PC-9 (cell line): ENCODE measurements around the gene C2orf69. TPM values are rescaled to one million over a fixed set of nuclear protein-coding genes. Genes with fewer than 3 reads are reported as not detected.
A peak's percentile ranks its signal among the peaks of the same experiment; 100 is the strongest.

Experiments used
- BruUV-seq: library from RNA; stranded (reverse); fragments of 400-500 nt; replicated peaks from 2 replicates; lab custom pipeline; 2021; lab: Mats Ljungman, UMichigan
- CTCF ChIA-PET: fragments of 300-600 bp; sonication (Branson Sonifier 250); formaldehyde crosslinking; loops from one replicate; lab custom pipeline; 2022; ENCODE audit warnings: antibody characterized with exemption; lab: Charles Lee
- POLR2A ChIA-PET: fragments of 300-600 bp; sonication (Branson Sonifier 250); formaldehyde crosslinking; loops from one replicate; lab custom pipeline; 2022; ENCODE audit warnings: antibody characterized with exemption; ENCODE audit not compliant: unreplicated experiment; lab: Charles Lee
- DNase-seq, 2 experiments: peaks; one replicate each; pipeline versions ENCODE4 v3.0.0 to v3.0.0-alpha.2; 2015 to 2022; ENCODE audit warnings: mixed read lengths in 1 of 2
- H2AFZ ChIP-seq: fragments of 200-600 bp; sonication (generic); 2 replicates; pipeline ENCODE4 v1.8.1; 2017; ENCODE audit warnings: antibody characterized with exemption
- H3F3A ChIP-seq: fragments of 200-600 bp; sonication (generic); 2 replicates; pipeline ENCODE4 v1.8.1; 2017; ENCODE audit warnings: antibody characterized with exemption, mild to moderate bottlenecking, low read depth; ENCODE audit not compliant: insufficient read depth
- H3K27ac ChIP-seq: fragments of 200-600 bp; sonication (generic); 2 replicates; pipeline ENCODE4 v1.6.1; 2016; ENCODE audit warnings: mixed run types
- H3K27me3 ChIP-seq: fragments of 200-600 bp; sonication (generic); 2 replicates; pipeline ENCODE4 v1.6.1; 2016; ENCODE audit warnings: low read depth, mixed run types; ENCODE audit not compliant: insufficient read depth
- H3K36me3 ChIP-seq: fragments of 200-600 bp; sonication (generic); 2 replicates; pipeline ENCODE4 v1.6.1; 2016; ENCODE audit warnings: low read depth, mixed run types
- H3K4me1 ChIP-seq: fragments of 200-600 bp; sonication (generic); replicated peaks from 2 replicates; pipeline ENCODE4 v1.6.1; 2016; ENCODE audit warnings: mixed run types; ENCODE audit not compliant: insufficient read depth
- H3K4me2 ChIP-seq: fragments of 200-600 bp; sonication (generic); 2 replicates; pipeline ENCODE4 v1.6.1; 2017; ENCODE audit warnings: mixed run types
- H3K4me3 ChIP-seq: fragments of 200-600 bp; sonication (generic); 2 replicates; pipeline ENCODE4 v1.6.1; 2016; ENCODE audit warnings: mixed run types
- H3K79me2 ChIP-seq: fragments of 200-600 bp; sonication (generic); 2 replicates; pipeline ENCODE4 v1.6.1; 2017; ENCODE audit warnings: low read depth, mixed run types
- H3K9me2 ChIP-seq: fragments of 200-600 bp; sonication (generic); 2 replicates; pipeline ENCODE4 v1.8.1; 2017; ENCODE audit warnings: mild to moderate bottlenecking; ENCODE audit not compliant: insufficient read depth
- H3K9me3 ChIP-seq: fragments of 200-600 bp; sonication (generic); 2 replicates; pipeline ENCODE4 v1.8.1; 2016; ENCODE audit warnings: low read depth; ENCODE audit not compliant: insufficient read depth
- H4K20me1 ChIP-seq: fragments of 200-600 bp; sonication (generic); 2 replicates; pipeline ENCODE4 v1.8.1; 2017; ENCODE audit not compliant: insufficient read depth
- EZH2 ChIP-seq: fragments of 200-600 bp; sonication (generic); IDR thresholded peaks from 2 replicates; pipeline ENCODE4 v1.8.0; 2017; ENCODE audit warnings: antibody characterized with exemption, low read depth
- intact Hi-C: fragments of 100-400 bp; cut with micrococcal nuclease; formaldehyde crosslinking; loops from one replicate; pipeline ENCODE4 v1.10.0; 2022; ENCODE audit not compliant: unreplicated experiment
- total RNA-seq: library from RNA; stranded (reverse); gene quantifications from 2 replicates; pipeline ENCODE4 v1.2.3, GENCODE V29; 2021
- TF ChIP-seq, protein P1 (sequence below): fragments of 200-600 bp; sonication (generic); conservative IDR thresholded peaks from 2 replicates; pipeline ENCODE4 v1.6.1; 2017; ENCODE audit warnings: mixed run types, antibody characterized with exemption, mild to moderate bottlenecking, moderate library complexity

C2orf69 gene
- total RNA-seq, 1 experiment from 2014 or later = 14.1 TPM

DNA sequence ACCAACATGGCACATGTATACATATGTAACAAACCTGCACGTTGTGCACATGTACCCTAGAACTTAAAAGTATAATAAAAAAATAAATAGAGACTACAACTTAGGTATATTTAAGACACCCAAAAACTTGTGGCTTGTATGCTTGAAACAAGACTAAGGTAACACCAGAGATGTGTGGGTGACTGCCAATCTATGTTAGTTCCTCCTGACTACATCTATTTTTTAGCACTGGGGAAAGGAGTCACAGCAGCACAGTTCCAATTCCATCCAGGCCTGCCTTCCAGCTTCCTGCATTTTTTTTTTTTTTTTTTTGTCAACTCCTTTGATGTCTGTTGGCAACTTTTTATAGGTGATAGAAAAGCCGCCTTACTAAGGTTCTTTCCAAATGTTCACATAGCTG is 18.2 kb downstream of the C2orf69 start:
- DNase-seq = no peak
- Histone ChIP-seq H3K27me3 (no peaks in the 10 kb centered on the region), H4K20me1 (0 out of 2 replicates have a peak, but pooled peaks cover 3% of the 10 kb centered on the region), H3K27ac (no peak overlapping the region), H3K4me1 (0 out of 2 replicates have a peak, but pooled peaks cover 10% of the 10 kb centered on the region), H3K36me3 (peaks cover 25% of the 10 kb centered on the region), H3F3A (peaks cover 16% of the 10 kb centered on the region; the same call in 1 of the 2 replicates), H3K9me2 (no peaks in the 10 kb centered on the region), H3K4me2 (no peak overlapping the region), H3K4me3 (no peak overlapping the region), H2AFZ (no peak overlapping the region), H3K9me3 (no peaks in the 10 kb centered on the region), H3K79me2 (peaks cover 3% of the 10 kb centered on the region; the same call in 1 of the 2 replicates)
- CTCF ChIA-PET = no interaction called here
- no TSS peak for BruUV-seq
- POLR2A ChIA-PET = no interaction called here
- TF ChIP-seq, protein P1, sequence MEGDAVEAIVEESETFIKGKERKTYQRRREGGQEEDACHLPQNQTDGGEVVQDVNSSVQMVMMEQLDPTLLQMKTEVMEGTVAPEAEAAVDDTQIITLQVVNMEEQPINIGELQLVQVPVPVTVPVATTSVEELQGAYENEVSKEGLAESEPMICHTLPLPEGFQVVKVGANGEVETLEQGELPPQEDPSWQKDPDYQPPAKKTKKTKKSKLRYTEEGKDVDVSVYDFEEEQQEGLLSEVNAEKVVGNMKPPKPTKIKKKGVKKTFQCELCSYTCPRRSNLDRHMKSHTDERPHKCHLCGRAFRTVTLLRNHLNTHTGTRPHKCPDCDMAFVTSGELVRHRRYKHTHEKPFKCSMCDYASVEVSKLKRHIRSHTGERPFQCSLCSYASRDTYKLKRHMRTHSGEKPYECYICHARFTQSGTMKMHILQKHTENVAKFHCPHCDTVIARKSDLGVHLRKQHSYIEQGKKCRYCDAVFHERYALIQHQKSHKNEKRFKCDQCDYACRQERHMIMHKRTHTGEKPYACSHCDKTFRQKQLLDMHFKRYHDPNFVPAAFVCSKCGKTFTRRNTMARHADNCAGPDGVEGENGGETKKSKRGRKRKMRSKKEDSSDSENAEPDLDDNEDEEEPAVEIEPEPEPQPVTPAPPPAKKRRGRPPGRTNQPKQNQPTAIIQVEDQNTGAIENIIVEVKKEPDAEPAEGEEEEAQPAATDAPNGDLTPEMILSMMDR = no peak
- TF ChIP-seq EZH2 = no peak
- intact Hi-C loops = no loop called here

DNA sequence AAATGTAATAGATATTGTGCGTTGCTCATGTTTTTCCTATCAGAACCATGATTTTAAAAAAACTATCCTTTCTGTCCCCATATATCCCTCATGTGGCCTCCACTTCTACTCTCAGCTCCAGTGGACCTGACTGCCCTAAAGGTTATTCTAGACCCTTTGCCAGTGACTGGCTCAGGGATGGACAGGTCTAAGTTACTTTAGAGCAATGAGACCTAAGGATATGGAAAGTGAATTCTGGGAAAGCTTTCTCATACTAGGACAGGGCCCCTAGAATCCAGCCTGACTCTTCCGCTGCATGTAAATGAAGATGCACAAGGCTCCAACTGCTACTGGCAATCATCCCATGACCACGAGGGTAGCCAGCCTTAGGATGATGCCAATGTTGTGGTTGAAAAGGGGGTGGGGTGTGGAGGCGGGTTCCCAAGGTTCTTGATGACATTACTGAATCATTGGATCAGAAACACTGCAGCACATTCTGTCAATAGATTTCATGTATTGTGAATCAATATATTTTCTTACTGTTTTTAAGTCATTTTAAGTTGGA is 21.3 kb downstream of the C2orf69 start:
- H3K4me1 ChIP-seq = 0 out of 2 replicates have a peak, but pooled peaks cover 10% of the 10 kb centered on the region
- TF ChIP-seq, protein P1 = no peak
- no peak for TF ChIP-seq EZH2
- H3K4me3 ChIP-seq = no peak overlapping the region
- ChIA-PET CTCF (no interaction called here), POLR2A (no interaction called here)
- no peak overlapping the region for H3K4me2 ChIP-seq
- no peak for DNase-seq
- H3K36me3 ChIP-seq = peaks cover 16% of the 10 kb centered on the region
- no peaks in the 10 kb centered on the region for H3K9me2 ChIP-seq
- no peak overlapping the region for H3K27ac ChIP-seq
- H3F3A ChIP-seq = peaks cover 17% of the 10 kb centered on the region; the same call in 1 of the 2 replicates
- no peaks in the 10 kb centered on the region for H3K79me2 ChIP-seq
- intact Hi-C loops = no loop called here
- H3K27me3 ChIP-seq = no peaks in the 10 kb centered on the region
- no peak overlapping the region for H2AFZ ChIP-seq
- H4K20me1 ChIP-seq = 0 out of 2 replicates have a peak, but pooled peaks cover 5% of the 10 kb centered on the region
- no peaks in the 10 kb centered on the region for H3K9me3 ChIP-seq
- BruUV-seq = TSS peak; percentile 14

DNA sequence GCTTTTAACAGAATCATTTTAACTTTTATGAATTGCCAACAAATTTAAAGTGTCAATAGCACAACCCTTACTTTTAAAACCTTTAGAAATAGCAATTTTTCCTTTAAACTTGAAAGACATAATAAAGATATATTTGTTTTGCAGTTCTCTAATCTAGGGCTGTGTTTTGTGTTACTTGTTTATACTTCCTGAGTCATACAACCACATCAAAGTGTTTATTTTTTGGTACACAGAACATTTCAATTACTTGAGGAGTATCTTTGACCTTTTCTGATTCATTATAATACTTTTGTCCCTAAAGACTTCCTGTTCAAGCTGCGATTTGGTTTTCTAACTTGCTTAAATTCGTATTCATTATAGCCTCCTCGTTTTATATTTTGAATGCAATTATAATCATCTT is 22.4 kb downstream of the C2orf69 start:
- H3K9me3 ChIP-seq = no peaks in the 10 kb centered on the region

More for the DNA sequence above, 22.4 kb downstream of the C2orf69 start:
- no peak overlapping the region for H3K27ac ChIP-seq
- ChIA-PET CTCF (no interaction called here), POLR2A (no interaction called here)
- BruUV-seq = no TSS peak
- peaks cover 11% of the 10 kb centered on the region; the same call in 1 of the 2 replicates for H3F3A ChIP-seq
- 0 out of 2 replicates have a peak, but pooled peaks cover 5% of the 10 kb centered on the region for H4K20me1 ChIP-seq
- no peaks in the 10 kb centered on the region for H3K27me3 ChIP-seq
- intact Hi-C loops = no loop called here
- 0 out of 2 replicates have a peak, but pooled peaks cover 10% of the 10 kb centered on the region for H3K4me1 ChIP-seq
- no peak overlapping the region for H3K4me3 ChIP-seq
- peaks cover 20% of the 10 kb centered on the region for H3K36me3 ChIP-seq
- no peak for DNase-seq
- no peaks in the 10 kb centered on the region for H3K79me2 ChIP-seq
- no peak overlapping the region for H2AFZ ChIP-seq
- TF ChIP-seq EZH2 = no peak
- TF ChIP-seq, protein P1 = no peak
- no peaks in the 10 kb centered on the region for H3K9me2 ChIP-seq
- no peak overlapping the region for H3K4me2 ChIP-seq
